LoVo (cell line): Measurements from ENCODE around the gene TADA2B.

Experiments
- DNase-seq: peaks from one replicate; pipeline ENCODE4 v3.0.0-alpha.2; 2016; ENCODE audit warnings: low spot score

Gene TADA2B

DNA sequence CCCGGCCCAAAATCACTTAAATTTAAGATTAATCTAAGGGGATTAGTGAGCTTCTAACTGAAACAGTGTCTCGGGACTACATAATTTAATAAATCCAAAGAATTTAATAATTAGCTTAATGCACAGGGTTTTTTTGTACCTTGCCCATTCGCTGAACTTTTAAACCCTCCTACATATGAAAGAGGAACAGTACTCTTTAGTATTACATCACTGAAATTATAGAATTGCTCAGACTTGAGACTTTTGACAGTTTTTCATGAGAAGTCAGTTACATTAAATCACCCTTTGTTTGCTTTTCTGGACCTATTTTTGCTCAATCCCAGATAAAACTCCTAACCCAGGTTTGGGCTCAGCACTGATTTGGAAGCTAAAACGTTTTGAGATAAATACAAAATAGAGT lies 2.4 kb upstream of the TADA2B start:
- DNase-seq = no peak

DNA sequence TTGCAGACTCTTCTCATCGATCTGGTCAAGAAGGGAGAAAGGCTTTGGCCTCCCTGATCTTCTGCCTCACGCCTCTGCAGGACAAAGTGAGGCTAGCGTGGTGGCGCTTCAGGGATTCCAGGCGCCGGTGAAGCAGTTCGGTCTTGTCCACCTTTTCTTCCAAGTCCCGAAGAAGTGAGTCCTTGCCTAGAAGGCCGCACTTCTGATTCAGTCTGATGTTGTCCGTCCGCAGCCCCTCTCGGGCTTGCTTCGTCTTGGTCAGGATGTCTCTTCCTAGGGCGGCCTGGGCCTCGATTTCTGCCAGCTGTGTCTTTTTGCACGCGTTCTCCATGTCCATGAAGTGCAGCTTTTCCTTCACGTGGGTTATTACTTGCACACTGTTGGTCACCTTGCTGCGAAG lies 1.9 kb upstream of the TADA2B start:
- DNase-seq = no peak

DNA sequence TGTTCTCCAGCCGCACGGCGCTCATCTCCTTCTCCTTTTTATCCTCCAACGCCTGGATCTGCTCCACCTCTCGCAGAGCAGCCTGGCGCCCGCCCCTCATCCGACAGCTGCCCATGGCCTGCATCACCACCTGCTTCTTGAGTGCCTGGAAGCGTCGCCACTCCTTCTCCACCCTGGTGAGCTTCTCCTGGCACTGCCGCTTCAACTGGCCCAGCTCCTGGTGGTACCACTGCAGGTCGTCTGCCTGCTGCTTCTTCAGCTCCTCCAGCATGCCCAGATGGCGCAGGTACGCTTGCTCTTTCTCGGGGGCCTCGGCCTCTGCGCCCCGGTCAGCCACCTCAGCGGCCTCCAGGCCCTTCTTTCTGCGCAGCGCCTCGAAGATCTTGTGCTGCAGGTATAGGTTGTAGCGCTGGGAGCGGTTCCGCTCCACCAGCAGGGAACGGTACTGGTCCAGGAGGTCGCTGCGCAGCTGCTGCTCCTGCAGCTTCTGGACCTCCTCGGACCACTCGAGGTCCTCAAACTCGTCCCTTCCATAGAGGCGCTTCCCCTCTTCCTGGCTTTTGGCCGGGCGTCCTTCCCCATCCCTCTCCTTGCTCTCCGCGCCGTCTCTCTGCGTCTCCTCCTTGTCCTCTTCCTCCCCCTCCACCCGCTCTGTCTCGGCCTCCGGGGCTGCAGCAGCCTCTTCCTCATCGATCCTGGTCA lies 1.2 kb upstream of the TADA2B start:
- no peak for DNase-seq

DNA sequence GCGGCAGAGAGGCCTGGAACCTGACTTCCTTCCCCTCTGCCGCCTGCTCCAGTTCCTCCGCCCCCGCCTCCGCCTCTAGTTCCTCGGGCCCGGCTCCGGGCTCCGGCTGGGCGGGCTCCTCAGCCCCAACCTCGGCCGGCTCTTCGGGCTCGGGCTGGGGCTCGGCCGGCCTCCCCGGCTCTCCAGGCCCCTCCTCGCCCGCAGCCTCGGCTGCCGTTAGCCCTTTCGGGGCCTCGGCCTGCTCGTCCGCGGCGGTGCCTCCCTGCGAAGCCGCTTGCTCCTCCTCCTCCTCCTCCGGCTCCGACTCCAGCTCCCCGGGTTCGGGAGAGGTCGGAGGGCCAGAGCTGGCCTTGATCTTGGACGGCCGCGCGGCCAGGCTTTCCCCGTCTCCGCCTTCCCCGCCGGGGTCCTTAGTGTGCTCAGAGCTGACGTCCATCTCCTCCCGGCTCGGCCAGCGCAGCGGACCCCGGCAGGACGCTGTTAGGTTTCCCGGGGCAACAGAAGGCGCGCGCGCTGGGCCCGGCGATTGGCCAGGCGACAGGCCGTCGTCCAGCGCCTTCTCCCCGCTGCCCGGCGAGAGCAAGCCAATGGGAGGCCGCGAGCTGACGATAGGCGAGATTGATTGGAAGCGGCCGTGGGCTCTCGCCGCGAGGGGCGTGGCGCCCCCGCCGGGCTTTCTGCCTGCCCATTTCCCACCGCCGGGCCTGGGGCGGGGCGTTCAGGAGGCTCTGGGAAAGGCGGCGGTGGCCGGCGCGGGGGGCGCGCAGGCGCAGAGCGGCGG lies 479 bp upstream of the TADA2B start:
- peak; percentile 98 for DNase-seq

DNA sequence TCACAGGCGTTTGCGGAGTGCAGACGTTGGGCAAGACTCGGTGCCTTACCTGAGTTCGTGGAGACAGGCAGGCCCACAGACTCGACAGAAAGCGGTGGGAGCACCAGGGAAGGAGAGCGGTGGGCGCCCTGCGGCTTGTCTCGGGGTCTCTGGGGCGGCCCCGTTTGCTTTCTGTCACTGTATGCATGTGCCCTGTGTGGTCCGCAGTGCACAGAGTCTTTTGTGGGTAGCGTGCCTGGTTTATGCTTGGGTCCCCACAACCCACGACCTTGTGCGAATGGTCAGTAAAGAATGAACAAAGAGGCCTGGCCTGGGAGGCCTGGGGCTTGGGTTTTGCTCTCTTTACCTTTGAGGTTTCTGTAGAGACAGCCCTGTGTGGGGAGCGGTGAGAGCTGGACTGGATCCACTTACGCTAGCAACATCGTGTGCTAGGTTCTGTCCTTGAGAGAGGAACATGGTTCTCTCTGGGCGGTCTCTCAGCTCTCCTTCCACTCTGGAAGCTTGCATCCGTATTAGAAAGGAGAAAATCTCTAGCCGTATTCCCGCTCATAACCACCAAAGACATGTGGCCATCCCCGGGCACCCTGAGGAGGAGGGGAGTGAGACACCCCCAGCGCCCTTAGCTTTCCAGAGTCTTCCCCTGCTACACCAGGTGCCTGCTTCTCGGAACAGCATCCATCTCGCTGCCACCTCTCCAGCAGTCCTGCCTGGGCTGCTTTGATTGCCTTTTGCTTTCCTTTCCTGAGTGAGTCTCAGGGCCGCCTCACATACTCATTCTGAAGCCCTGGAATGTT lies 1.2 kb downstream of the TADA2B start:
- no peak for DNase-seq

DNA sequence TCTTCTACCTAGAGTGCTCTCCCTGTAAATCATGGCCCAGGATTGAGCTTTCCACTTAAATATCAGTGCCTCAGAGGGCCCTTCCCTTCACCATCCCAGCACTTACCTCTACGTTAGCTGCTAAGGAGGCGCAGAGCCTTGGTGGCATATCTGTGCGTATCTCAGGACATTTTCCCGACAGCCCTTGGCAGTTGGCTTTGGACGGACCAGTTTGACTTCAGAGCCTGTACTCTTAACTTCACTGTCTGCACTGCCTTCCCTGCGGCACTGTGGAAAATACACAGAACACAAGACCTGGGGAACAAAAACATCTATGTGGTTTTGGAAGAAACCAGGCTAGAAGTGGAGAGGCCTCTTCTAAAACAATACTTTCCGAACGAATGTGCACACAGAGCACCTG lies 2.4 kb downstream of the TADA2B start:
- DNase-seq = no peak

DNA sequence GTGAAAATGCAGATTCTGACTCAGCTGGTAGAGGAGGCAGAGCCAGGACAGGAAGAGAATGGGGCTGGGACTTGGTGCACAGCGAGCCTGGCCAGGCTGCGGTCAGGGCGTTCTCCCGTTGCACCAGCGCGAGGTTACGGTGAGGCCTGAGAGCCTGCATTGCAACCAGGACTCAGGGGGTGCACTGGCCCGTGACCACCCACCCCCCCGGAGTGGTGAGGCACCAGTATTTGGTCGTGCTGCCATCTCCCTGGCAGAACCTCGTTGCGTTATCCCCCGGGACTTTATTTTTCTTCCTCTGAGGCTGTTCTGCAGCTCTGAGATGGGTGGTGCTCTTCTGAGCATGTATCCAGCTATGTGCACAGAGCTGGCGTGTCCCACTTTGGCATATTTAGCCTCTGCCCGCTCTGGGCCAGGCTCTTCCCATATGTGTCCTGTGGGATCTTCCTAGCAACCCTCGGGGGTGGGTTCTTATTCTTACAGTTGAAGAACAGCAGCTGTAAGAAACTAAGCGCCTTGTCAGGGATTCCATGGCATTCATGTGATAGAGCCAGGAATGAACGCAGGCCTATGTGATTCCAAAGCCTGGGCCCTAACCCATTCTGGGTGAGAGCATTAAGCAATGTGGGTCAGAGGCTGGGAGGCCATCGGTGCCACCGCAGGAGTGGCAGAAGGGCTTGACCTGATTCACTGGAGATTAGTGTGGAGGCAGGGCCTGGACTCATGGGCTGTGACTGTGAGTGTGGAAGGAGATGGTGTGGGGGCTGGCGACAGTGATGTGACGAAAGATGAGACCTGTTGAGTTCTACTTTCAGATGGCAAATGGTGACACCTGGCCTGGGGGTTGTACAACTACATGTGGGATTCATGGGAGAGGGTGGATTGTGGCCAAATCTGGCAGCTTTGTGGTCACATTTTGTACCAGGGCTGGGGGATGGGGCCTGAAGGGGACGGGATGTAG lies 3.1 kb downstream of the TADA2B start:
- no peak for DNase-seq

DNA sequence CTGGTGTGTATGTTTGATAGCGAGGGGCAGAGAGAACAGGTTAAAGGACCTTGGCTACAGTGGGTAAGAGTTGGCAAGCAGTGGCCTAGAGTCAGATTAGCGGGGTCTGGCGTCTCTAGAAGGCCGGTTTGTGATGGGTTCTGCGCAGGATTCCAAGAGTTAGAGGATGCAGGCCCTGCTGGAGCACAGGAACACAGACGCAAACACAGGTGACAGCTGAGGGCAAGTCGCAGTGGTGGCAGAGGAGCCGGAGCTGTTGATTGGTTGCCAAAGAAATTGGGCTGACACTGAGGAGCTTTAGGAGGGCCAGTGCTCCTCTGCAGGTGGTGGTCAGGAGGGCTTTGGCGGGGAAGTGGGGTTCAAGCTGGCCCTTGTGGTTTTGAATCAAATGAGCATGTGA lies 3.8 kb downstream of the TADA2B start:
- no peak for DNase-seq

DNA sequence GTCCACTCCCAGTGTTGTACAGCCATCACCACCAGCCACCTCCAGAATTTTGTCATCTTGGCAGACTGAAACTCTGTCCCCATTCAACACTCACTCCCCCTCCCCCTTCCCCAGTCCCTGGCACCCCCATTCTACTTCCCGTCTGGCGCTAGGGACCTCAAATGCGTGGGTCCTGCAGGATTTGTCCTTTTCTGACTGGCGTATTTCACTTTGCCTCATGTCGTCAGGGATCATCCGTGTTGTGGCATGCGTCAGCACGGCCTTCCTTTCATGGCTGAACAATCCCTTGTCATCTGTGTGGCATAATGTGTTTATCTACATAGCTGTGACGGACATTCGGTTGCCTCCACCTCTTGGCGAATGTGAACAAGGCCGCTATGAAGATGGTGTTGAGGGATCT lies 5.5 kb downstream of the TADA2B start:
- DNase-seq = no peak

DNA sequence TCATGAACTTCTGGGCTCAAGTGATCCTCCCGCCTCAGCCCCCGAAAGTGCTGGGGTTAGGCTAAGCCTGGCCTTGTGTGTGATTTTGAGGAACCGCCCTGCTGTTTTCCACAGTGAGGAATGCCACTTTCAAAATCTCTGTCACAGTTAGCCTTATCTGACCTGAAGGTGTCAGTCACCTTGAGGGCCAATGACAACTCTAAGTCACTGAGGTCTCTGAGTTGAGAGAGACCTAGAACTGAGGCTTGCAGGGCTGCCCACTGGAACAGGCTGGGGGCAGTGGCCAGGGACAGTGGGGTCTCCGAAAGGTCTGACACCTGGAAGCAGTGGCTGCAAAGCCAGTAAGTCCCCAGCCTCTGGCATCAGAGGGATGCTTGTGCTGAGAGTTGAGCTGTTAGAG lies 6.1 kb downstream of the TADA2B start:
- no peak for DNase-seq

DNA sequence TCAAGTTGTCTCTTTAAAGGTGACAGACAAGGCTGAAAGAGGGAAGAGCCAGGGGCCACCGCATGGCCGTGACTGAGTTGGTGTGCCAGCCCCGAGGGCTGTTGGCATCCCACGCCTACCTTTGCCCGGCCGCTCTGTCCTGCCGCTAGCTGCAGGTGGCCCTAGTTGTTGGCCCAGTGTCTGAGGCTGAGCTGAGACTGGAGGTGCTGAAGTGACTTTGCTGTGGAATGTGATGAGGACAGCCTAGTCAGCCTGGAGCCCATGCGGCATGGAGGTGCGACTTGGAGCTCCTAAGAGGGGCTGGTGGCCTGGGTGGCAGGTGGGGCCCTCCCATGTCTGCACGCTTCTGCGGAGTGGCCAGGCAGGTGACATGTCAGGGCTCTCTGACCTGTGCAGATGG lies 6.6 kb downstream of the TADA2B start:
- DNase-seq = no peak

DNA sequence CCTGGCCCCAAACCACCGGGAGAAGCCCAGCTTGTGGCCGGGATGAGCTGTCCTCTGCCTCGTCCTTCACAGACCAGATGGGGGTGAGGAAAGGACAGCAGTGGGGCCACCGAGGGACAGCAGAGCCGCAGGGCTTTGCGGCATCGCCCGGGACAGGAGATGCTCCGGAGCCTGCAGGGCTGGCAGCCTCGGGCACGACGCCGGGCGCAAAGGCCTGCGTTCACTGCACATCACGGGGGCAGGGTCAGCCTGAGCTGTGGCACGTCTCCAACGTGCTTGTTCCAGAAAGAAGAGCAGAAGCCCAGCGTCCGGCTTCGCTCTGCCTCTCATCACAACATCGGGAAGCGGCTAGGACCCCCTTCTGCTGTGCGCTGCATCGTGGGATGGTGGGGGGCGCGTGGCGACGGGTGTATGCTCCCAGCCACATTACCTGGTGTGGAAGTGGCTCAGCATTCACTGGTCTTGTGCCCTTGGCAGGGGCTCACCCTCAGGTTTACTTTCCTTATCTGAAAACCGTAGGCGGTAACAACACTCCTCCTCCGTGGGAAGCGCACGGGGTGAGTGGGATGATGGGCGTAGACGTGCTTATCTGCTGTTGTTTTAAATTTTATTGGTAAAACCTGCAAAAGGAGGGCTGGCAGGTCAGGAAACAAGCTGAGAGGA lies 7.4 kb downstream of the TADA2B start:
- DNase-seq = no peak

DNA sequence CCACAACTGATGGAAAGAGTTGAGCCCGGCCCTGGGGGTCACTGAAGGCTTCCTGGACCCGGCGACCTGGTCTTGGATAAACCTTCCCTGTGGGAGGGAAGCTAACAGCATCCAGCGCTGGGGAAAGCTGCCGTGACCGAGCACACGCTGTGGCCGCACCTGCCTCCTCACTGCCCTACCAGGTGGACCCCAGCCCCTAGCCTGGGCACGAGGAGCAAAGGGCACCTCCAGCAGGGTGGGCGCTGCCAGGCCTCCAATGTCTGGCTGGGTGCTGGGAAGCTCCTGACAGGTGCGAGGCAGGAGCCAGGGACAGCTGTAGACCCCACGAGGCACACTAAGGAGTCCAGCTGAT lies 7.9 kb downstream of the TADA2B start:
- no peak for DNase-seq

DNA sequence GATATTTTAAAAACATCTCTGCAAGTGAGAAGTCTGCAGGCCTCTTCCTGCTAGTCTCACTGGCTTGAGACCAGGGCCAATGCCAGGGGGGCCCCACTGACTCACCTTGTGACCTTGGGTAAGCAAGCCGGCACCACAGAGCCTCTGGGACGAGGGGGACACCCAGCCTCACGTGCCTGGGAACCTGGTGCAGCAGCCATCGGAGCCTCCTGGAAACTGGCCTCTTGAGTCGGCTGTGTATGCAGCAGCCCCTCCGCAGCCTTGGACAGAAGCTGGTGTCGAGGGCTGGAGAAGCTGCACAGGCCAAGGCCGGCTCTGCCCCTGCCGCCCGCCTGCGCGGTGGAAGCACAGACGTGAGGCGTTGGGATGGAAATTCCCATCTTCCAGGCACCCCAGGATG lies 8.7 kb downstream of the TADA2B start:
- DNase-seq = no peak

DNA sequence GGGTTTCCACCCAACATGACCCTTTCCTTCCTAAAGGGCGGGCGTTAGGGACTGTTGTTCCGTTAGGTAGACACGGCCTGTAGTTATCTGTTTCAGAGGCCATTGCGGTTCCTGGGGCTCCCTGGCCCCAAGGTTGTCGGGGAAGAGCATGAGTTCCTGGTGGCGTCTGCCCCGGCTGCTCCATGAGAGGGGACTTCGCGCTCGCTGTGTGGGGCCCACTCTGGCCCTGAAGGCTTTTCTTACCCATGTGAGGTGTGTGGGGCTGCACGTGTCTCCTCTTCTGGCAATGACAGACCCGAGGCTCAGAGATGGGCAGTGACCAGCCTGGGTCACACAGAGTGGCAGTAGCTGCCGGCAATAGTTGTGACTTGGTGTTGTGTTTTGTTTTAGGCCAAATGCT lies 9.1 kb downstream of the TADA2B start:
- no peak for DNase-seq

DNA sequence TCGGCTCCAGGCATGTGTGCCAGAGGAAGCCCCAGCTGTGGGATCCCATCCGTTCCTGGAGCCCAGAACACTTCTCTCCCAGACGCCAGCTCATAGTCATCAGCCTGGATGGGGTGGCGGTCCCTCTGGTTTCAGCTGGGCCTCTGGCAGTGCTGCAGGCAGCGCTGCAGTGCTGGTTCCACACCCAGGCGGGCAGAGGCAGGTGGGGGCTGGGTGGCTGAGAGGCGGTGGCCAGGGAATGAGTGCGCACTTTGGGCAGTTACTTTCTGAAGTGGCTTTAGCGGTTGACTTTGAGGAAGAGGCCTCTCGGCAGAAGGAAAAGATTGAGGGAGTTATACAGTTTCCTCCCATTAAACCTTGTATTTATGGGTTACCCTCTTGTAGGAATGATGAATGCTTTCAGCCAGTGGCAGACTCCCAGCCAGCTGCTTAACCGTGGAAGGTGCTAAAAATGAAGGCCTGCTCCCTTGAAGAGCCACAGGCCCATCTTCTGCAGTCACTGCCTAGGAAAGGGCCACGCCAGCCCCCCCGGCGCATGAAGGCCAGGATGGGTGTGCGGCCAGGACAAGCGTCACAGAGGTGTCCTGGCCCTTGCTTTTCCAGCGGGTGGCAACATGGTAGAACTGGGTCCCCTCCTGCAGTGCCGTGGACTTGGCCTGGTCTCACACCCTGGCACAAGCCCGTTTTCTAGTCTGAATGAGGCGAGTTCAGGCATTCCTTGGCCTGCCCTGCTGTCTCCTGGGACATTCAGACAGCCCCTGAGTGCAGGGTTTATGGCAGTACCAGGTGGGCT lies 9.9 kb downstream of the TADA2B start:
- DNase-seq = no peak

DNA sequence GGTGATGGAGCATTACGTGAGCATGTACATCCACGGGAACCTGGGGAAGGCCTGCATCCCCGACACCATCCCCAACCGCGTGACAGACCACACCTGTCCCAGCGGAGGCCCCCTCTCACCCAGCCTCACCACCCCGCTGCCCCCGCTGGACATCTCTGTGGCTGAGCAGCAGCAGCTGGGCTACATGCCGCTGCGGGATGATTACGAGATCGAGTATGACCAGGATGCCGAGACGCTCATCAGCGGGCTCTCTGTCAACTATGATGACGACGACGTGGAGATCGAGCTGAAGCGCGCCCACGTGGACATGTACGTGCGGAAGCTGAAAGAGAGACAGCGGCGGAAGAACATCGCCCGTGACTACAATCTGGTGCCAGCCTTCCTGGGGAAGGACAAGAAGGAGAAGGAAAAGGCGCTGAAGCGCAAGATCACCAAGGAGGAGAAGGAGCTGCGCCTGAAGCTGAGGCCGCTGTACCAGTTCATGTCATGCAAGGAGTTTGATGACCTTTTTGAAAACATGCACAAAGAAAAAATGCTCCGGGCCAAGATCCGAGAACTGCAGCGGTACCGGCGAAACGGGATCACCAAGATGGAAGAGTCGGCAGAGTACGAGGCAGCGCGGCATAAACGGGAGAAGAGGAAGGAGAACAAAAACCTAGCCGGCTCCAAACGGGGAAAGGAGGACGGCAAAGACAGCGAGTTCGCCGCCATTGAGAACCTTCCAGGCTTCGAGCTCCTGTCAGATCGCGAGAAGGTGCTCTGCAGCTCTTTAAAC lies 11.1 kb downstream of the TADA2B start:
- DNase-seq = no peak

DNA sequence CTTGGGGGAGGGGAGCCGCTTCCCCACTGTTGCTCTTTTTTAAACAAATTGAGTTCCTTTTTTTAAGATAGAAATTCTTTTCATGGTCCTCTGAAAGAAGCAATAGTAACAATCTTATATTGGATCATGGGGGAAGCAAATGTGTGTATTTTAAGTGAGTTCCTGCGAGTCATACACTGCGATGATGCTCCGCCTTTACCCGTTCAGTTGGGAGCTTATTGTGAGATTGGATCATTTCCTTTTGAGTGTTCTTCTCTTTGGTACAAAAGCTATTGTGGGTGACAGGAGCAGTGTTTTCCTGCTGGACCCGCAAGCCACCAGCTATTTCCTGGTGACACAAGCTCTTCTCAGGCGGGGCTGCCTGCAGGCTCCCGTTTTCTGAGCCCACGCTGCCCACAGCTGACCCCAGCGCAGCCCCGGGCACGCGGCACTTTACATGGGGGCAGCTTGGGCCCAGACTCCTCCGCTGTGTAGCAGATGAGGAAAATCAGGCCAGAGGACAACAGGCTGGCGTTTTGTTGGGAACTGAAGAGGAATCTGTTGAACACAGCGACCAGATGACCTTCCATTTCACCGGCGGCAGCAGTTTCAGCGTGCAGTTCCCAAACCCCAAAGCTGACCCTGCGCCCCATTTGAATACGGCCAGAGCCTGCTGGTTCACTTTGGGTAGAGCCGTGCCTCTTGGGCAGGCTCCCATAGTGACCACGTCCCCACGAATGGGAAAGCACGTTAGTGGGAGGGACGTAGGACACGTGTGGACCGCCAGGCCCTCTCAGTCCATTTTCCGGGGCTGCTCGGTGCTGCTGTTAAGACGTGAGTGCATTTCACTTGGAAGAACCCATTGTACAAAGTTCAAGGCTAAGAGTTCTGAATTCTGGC lies 12.2 kb downstream of the TADA2B start:
- no peak for DNase-seq

DNA sequence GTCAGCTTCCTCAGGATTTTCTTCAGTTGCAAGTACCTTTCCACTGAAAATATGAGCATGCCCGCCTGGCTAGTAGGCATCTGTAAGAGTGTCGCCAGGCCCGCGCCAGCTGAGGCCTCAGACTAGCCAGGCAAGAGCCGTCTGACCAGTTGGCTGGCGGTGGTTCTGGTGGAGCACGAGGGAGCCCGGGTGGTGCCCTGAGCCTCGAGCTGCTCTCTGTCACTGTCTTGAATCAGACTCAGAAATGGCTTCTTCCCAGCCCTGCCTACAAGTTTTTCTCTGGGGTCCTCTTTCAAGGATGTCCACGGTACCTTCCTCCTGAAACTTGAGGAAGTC lies 12.8 kb downstream of the TADA2B start:
- DNase-seq = no peak
